Measurements from ENCODE around the gene TNFSF4.

GRCh38 chr1:173241528-173242347 is 34.6 kb upstream of the TNFSF4 start:
- TF ChIP-seq REST (IDR thresholded peaks at IDR 0.05; ENCODE audit: borderline replicate concordance) (no peak), CTCF (IDR thresholded peaks at IDR 0.05; ENCODE audit: poor library complexity, severe bottlenecking) (no peak), POLR2AphosphoS5 (IDR thresholded peaks at IDR 0.05) (no peak)
